Fibroblast of skin of scalp (primary cell): ENCODE results near the gene SRBD1.

Experiments
- DNase-seq: peaks from one replicate; pipeline ENCODE4 v3.0.0-alpha.2; 2013

SRBD1 gene

DNA sequence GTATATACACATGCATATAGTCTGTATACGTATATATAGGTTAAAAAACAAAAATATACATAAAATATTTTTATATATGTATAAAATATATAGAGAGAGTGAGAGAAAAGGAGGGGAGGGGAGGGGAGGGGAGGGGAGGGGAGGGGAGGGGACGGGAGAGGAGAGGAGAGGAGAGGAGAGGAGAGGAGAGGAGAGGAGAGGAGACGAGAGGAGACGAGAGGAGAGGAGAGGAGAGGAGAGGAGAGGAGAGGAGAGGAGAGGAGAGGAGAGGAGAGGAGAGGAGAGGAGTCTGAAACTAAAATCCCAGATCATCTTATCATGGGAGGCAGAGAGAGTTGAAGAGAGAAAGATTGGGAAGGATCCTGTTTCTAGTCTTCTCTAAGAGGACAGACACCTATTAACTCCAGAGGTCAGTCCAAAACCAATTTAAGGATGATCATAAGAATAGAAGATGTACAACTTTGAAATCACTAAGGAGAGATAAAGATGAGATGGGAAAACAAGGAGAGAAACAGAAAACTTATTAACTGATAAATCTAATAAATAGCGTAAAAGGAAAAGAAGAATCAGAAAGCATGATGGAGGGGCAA lies 195.4 kb downstream of the SRBD1 start:
- no peak for DNase-seq

DNA sequence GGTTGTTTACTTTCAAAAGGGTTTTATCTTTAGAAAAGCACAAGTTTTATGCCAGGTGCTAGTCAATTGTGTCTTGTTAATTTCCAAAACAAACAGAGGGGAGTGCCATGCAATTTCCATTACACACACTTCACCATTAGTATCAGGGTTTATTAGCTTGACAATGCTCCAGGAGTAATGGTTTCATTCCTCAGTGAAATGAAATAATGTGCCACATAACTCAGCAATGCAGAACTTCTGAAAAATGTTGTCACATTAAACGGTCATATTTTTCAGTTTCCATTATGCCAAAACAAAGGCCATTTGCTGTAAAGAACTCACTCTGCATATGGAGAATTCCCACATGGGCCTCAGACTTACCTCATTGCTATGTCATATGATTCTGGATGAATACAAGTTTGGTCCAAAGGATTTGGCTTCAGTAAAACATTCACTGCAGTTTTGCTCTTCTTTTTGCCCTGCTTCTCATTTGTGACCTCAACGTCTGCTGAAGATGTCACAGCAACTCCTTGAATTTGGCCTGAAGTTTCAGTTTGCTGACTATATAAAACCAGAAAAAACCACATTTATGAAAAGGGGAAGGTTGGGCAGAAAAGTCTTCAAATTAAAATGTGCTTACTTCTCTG lies 198.2 kb downstream of the SRBD1 start:
- peak; percentile 32 for DNase-seq

DNA sequence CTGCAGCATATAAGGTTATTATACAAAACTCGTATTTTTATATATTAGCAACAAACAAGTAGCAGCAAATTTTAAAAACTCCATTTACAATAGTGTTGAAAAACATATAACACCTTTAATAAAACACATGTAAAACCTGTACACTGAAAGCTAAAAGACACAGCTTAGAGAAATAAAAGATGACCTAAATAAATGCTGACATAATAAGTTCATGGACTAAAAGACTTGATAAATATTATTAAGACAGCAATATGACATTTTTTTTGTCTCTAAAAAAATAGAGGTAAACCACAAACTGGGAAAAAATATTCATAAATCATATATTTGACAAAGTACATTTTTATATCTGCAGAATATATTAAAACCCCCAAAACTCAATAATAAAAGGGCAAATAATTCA lies 201.4 kb downstream of the SRBD1 start:
- no peak for DNase-seq

DNA sequence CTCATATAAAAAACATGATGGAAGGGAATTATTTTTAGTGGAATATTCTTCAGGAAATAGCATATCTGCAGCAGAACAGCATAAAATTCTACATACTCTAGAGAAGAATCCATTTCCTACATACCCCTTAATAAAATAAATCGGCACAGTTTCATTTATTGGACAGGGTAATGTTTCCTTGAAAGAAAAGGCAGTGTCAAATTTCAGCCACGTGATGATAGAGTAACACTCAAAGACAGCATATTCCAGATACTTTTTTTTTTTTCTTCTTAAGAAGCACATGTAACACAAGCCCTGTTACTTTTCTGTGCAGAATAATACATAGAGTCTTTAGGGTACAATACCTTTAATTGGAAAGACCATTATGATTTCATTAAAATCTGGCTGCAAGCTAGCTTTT lies 204.4 kb downstream of the SRBD1 start:
- peak; percentile 30 for DNase-seq

DNA sequence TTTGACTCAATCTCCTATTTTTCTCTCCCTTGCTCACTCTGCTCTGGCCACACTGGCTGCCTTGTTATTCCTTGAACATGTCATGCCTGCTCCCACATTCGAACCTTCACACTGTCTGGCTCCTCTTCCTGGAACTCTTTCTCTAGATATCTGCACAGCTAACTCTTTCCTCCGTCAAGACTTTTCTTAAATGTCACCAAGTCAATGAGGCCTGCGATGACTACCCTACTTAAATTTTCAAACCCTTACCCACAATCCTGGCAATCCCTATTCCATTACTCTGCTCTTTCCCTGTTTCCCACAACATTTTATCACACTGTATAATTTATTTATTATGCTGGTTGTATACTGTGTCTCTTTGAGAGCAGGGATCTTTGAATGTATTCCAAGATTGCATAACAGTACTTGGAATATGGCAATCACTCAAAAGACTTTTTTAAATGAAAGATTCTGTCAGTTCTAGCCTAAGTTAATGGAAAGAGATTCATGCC lies 206.2 kb downstream of the SRBD1 start:
- DNase-seq = peak; percentile 43

DNA sequence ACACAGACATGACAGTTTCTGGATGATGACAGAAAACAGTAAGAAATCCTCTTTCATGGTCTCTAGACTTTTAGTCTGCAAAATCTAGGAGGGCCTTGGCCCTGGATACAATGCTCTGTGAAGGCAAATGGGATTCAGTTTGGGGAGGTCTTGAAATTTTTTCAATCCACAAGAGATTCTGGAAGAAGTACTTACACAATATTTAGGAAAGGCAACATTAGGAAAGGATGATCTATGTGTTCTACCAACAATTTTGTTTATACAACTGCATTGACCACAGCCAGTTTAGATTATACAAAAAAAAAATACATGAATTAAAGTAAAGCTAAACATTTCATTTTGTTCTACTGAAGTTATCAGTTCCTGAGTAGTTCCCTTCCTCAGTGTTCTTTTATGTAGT lies 208.0 kb downstream of the SRBD1 start:
- no peak for DNase-seq

DNA sequence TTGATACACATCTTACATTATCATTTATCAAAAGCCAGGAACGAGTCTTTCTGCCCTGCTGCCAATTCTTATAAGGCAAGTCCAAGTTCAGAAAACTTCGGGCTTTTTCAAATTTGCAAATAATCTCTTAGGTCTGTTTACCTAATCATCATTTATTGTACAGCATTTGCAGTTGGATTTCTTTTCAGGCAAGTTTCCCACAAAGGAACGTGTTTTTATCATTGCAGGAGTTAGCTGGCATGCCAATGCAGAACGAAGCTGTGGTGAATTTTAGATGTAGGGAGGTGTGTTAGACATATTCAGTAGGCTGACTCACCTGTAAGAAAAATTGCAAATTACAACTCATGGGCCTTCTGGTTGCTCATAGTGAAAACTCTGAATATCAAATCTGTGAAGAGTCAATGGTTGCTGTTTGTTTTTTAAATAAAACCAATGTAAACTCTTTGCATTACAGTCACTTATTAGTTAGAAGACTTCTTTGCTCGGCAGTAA lies 209.6 kb downstream of the SRBD1 start:
- DNase-seq = no peak

DNA sequence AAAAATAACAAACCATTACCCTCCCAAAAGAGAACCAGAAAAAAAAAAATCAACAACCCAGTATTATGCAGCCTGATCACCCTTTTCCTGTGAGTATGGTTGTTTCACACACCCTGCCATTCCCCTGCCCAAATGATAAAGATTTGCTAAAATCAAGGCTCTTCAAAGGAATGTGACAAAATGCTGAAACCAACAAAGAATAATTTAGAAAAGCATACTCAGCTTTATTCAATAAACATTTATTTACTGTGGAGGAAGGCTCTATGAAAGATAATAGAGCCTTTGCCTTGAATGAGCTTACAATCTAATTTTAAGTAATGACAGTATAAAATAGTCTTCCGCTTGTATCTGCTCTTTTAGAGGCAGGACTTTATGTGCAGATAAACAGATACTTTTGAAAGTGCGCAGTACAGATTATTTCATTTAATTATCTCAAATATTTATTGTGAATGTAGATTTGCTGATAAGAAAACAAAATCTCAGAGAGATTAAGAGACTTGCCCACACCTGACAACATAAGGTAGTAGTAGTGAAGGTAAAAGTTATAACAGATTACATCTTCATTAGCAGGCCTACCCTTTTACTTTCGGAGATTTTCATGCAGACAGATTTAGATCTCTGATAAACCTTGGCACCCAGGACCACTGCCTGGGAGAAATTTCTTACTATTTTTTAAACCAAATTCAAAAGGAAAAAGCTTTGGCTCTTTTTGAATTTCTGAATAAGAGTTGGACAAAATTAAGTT lies 211.9 kb downstream of the SRBD1 start:
- DNase-seq = no peak

DNA sequence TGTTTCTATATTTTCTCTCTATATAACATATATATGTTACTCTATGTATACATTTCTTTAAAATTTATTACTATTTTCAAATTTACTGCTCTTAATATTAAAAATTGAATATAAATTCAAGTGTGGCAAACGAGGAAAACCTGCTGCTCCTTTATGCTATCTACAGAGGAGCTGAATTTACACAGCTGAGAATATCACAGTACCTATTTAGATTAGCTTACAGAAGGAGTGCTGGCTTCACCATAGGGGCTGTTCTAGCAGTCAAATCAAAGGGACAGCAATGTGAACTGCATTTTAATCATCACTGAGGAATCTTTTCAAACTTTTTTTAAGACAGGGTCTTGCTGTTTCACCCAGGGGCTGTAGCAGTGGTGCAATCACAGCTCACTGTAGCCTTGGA lies 213.8 kb downstream of the SRBD1 start:
- no peak for DNase-seq

DNA sequence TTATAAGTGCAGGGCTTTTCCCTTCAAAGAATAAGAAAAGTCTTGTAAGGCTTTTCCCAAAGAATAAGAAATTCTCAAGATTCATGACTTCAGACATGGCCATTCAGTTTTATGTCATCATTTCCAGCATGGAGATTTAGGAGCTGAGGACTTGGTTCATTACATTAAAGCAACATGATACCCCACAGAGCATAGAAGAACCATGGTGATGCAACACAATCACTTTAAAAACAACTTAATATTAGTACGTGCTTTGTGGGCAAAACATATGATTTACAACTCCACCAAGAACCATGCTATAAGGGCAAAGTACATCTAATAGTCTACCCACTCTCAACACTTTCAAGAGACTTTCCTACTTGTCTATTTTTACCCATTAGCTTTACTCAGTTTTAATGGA lies 214.4 kb downstream of the SRBD1 start:
- peak; percentile 26 for DNase-seq

DNA sequence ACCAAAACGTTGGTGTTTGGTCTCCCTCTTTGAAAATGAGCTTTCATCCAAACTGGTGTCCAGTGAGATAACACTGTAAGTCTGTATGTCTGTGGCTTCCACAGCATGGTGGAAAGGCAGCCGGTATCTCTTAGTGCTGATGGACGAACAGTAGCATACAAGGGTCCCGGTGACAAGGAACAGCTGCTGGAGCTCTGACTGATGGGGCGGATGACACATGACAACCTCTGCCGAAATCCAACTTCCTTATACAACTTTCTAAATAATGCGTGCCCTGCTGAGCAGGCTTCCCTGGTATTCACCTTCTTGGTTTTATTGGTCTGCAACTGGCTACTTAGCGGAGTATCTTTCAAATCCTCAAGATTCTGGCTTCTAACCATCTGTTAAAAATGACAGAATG lies 216.2 kb downstream of the SRBD1 start:
- no peak for DNase-seq

DNA sequence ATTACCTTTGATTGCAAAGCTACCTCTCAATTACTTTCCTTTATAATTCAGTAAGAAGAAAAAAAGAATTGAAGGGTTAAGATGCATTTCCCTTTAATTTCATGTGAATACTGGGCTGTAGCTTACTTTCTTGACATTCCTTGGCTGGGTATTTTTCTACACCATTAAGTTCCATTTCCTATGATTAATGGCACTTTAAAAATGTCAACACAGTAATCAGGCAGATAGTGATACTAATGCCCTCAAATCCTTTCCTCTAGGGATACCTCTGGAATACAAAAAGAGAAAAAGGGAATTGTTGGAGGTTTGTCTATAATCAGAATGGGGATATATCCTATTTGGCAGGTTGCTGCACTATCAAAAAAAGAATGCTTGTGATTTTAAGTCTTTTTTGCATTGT lies 216.9 kb downstream of the SRBD1 start:
- DNase-seq = peak; percentile 29

DNA sequence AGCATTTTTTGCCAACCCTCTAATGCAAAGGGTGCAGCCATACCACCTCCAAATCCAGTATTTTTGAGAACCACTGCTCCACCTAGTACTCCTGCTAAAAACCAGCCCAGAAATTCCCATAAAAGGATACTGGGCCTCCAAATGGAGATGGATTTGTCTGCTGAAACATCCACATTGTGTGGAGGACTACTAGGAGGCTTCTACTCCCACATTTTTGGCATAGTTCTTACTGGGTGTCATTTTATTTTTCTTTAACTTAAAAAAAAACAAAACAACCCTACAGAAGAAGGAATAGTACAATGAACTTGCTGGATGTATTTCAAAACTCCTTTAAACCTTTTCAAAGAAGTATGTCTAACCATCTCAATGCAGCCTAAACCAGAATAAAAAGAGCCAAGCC lies 219.2 kb downstream of the SRBD1 start:
- DNase-seq = peak; percentile 88

DNA sequence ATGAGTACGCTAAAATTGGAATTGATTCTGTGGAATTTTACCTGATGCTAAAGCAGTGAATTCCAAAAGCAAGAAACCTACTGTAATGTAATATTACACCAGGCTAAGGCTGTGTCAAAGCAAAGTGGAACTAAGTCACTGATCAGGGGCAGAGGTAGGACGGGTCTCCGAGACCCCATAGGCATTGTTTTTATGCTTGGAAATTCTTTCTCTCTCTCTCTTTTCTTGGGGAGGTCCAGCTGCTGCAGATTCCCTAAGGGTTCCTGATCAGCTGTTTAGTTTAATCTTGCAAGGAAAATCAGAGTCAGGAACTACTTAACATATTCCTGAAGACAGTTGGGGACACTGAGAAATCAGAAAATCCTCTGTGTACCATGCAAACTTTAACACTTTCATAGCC lies 220.2 kb downstream of the SRBD1 start:
- no peak for DNase-seq

DNA sequence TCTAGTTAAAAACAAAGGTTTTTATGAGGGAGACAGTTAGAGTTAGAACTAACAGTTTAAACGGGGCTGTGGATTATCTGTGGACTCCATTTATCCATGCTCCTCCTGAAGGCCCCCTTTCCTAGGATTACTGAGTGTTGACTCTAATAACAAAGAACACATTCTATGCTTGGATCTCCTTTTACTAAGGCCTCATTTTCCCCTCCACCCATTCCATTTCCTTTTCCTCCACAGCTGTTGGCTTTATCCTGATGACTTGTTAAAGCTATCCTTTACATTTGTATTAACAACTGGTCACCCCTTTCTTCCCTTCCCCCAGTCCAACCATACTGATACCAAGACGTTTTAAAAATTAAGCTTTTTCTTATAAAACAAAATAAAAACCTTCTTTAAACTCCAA lies 220.6 kb downstream of the SRBD1 start:
- no peak for DNase-seq

DNA sequence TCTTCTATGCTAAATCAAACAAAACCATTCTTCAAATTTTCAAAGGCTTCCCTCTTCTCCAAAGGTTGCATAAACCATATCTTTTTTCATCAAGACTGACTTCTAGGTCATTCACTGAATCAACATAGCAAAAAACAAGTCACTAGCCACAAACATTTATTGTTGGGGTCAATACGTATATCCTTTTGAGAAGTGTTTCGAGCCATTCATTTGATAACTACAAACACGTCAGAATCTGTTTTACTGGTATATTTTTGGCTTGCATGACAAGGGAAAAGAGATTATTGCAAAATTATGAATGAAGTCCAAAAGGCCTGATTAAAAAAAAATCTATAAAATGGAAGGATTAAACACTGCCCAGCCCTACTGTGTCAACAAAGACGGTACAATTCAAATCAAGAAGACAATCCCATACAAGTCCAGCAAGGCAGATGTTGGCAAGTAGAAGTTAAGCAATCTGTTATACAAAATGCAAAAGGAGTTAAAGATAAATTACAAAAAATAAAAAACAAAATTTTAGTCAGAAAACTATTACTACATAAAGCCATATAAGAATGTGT lies 222.4 kb downstream of the SRBD1 start:
- DNase-seq = no peak

DNA sequence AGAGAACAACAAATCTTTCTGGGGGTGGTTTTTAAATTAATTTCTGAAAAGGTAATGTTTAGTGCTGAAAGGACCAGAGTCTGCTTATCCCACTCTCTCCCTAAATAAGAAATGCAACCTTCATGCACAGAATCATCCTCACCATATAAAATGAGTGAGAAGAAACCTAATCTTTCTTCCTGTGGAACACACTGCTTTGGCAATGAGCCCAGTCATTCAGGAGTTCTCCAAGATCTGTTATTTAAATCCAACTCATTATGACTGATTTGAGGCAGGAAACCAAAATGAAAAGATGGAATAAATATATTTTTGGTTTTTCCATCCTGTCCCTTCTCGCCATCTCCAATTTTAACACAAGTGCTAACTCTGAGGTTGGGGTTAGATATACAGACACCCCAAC lies 228.3 kb downstream of the SRBD1 start:
- peak; percentile 48 for DNase-seq

DNA sequence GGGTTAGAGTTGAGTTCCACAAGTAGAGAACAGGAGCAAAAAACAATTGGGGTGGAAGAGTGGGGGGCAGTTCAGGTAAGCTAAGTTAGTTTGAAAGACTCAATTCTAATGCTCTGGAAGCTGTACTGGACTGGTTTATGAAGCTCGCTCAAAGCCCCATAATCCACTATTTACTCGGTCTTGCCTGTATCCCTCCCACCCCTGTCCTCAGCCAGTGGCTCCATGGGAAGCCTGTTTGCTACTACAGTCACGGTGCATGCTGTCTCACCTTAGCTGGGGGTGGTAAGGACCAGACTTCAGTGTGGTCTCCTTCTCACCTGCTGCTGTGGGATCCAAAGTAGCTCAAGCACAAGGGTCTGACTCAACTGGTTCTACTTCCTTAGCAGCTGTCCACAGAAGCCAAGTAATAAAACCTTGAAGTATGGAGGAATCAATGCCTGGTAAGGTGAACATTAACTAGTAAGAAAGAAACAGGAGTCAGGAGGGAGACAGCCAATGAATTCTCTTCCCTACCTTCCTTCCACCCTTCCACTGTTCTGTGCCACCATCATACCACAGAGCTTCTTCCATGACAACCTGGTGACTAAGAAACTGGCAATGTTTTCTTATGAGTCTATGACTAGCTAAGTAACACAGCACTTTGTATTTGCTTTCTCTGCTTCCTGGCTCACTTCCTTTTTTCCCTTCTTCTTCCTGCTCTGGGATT lies 230.8 kb downstream of the SRBD1 start:
- peak; percentile 59 for DNase-seq

DNA sequence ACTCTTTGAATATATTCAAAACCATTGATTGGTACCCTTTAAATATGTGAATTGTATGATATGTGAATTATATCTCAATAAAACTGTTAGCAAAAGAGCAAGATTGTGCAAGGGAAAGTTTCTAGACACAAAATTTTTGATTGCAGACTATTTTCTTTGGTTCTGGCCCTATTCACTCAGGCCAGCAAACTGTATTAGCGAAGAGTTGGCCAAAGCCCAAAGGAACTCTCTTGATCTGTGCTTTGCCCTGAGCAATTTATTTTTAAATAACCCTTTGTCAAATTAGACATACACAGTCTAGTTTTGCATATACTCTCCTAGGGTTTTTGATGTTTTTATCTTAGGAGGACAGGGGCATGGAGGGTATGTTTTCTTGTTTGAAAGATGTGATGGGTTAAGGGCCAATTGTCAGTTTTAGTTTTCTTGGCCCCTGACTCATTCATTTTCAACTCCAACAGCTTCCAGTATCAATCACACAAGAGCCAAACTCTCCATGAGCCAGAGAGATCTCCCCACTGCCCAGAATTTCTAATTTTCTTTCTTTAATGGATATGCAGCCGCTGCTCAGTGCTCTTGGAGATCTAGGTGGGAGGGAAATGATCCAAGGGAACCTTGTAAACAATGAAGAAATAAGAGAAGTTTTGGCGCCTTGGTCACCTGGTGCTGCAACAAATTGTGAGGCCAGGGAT lies 231.5 kb downstream of the SRBD1 start:
- no peak for DNase-seq

DNA sequence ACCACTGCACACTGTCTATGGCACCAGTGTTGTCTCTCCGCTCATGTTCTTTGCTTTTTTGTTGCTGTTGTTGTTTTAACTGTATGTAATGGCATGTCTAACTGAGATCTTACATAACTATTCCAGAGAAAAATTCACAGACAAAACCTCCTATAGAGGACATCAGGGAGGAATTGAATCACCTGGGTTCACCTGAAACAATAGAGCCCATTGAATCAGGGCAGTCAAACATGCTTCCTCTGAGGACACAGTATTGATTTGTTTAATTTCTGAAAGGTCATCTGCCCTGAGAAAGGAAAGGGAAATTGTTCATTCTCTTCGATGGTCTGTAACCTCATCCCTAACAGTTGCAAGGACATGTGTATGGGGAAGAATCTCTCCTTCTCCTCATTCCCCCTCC lies 237.5 kb downstream of the SRBD1 start:
- no peak for DNase-seq

DNA sequence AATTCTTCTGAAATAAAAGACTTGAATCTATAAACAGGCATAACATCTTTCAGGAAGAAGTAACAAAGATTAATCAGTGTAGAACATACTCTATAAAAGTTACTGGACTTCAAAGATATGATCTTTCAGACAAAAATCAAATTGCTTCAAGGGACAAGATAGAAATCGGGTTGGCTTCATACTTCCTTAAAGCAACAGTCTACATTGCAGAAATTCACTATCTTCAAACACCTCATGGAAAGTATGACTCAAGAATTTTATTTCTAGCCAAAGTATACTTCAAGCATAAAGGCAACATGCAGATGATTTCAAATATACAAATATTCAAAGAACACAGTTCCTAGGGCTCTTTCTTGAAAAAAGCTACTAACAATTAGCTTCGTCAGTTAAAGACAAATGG lies 240.7 kb downstream of the SRBD1 start:
- peak; percentile 41 for DNase-seq

DNA sequence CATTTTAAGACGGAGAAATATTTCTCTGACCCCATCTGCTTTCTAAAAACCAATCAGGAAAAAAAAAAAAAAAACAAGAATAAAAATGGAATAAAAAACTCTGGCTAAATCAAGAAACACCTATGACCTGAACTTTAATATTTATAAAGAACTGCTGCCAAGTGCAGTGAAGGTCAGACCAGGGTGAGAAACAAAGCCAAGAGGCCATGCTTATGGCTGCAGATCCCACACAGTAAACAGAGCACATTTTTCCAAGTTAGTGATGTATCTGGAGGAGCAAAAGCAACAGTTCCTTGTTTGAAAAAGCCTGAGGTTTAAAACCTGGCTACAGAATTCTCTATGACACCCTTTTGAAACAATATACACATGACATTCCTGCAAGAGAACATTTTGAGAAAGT lies 242.3 kb downstream of the SRBD1 start:
- no peak for DNase-seq
